Measurements from ENCODE around the gene GTF2A1.

GRCh38 chr14:81157431-81157830 is 63.3 kb downstream of the GTF2A1 start:
- TF ChIP-seq, protein P1, sequence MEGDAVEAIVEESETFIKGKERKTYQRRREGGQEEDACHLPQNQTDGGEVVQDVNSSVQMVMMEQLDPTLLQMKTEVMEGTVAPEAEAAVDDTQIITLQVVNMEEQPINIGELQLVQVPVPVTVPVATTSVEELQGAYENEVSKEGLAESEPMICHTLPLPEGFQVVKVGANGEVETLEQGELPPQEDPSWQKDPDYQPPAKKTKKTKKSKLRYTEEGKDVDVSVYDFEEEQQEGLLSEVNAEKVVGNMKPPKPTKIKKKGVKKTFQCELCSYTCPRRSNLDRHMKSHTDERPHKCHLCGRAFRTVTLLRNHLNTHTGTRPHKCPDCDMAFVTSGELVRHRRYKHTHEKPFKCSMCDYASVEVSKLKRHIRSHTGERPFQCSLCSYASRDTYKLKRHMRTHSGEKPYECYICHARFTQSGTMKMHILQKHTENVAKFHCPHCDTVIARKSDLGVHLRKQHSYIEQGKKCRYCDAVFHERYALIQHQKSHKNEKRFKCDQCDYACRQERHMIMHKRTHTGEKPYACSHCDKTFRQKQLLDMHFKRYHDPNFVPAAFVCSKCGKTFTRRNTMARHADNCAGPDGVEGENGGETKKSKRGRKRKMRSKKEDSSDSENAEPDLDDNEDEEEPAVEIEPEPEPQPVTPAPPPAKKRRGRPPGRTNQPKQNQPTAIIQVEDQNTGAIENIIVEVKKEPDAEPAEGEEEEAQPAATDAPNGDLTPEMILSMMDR (IDR thresholded peaks at IDR 0.05), result no peak
- no peak for TF ChIP-seq POLR2A (IDR thresholded peaks at IDR 0.05)
- no peak for TF ChIP-seq POLR2AphosphoS5 (IDR thresholded peaks at IDR 0.05)
- TF ChIP-seq EP300 (IDR thresholded peaks at IDR 0.05), result no peak
